ENCODE results near the gene RFX4. TPM values are rescaled to one million over a fixed set of nuclear protein-coding genes. Genes with fewer than 3 reads are reported as not detected.

Gene RFX4
- total and polyA plus RNA-seq, 2 donors from 2014 or later = not detected

DNA sequence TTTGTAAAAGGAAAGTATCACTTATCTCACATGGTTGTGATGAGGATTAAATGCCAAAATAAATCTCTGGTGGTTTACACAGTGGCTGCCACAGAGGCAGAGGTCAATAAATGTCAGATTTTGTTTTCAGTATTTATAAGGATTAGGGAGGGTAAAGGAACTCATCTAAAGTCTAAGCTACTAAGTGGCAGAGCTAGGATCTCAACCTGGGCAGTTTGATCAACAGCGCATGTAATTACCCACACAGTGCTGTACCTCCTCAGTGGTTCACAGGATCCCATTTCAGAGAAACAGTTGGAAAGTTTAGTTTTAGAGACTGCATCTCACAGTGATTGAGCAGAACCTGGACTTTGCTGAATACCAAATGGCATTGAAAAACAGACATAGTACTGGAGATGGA is 146.8 kb downstream of the RFX4 start:
- FAIRE-seq = no peak

DNA sequence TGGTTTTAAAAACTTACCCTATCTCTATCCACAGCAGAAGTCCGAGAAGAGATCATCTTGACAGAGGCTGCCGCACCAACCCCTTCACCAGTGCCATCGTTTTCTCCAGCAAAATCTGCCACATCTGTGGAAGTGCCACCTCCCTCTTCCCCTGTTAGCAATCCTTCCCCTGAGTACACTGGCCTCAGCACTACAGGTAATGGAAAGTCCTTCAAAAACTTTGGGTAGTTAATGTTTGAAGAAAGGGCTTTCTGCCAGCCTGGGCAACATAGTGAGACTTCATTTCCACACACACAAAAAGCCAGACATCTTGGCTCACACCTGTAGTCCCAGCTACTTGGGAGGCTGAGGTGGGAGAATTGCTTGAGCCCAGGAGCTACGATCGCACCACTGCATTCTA is 150.1 kb downstream of the RFX4 start:
- H3K27ac ChIP-seq (ENCODE audit: low read depth in 2 of 2, low read length in 2 of 2) = no peak overlapping the region
- no peaks in the 10 kb centered on the region for H3K36me3 ChIP-seq (ENCODE audit: control insufficient read depth in 2 of 3, insufficient read depth in 3 of 3, low read length in 3 of 3)
- no peak overlapping the region for H3K9ac ChIP-seq (ENCODE audit: low read length in 3 of 3)
- no peaks in the 10 kb centered on the region for H3K27me3 ChIP-seq (ENCODE audit: control insufficient read depth, insufficient read depth, low read length)
- DNase-seq (no peak), FAIRE-seq (no peak)
- intact Hi-C loops (cut with DNase I) = no loop called here
- peaks cover 0 to 2% (median 0%) of the 10 kb centered on the region in 3 donors for H3K4me1 ChIP-seq (ENCODE audit: control insufficient read depth in 2 of 3, insufficient read depth in 2 of 3, low read depth in 1 of 3, low read length in 3 of 3)
- TF ChIP-seq, protein P1, sequence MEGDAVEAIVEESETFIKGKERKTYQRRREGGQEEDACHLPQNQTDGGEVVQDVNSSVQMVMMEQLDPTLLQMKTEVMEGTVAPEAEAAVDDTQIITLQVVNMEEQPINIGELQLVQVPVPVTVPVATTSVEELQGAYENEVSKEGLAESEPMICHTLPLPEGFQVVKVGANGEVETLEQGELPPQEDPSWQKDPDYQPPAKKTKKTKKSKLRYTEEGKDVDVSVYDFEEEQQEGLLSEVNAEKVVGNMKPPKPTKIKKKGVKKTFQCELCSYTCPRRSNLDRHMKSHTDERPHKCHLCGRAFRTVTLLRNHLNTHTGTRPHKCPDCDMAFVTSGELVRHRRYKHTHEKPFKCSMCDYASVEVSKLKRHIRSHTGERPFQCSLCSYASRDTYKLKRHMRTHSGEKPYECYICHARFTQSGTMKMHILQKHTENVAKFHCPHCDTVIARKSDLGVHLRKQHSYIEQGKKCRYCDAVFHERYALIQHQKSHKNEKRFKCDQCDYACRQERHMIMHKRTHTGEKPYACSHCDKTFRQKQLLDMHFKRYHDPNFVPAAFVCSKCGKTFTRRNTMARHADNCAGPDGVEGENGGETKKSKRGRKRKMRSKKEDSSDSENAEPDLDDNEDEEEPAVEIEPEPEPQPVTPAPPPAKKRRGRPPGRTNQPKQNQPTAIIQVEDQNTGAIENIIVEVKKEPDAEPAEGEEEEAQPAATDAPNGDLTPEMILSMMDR (IDR thresholded peaks at IDR 0.05; ENCODE audit: borderline replicate concordance, extremely low read depth, insufficient read depth) = no peak
- no peak overlapping the region for H3K4me3 ChIP-seq (ENCODE audit: low read length in 3 of 3)
- no peaks in the 10 kb centered on the region for H3K9me3 ChIP-seq (ENCODE audit: control insufficient read depth in 2 of 3, insufficient read depth in 1 of 3, low read length in 3 of 3)

More for the DNA sequence above, 146.8 kb downstream of the RFX4 start:
- TF ChIP-seq, protein P1 (IDR thresholded peaks at IDR 0.05; ENCODE audit: borderline replicate concordance, extremely low read depth, insufficient read depth) = no peak
- Histone ChIP-seq H3K36me3 (ENCODE audit: control insufficient read depth in 2 of 3, insufficient read depth in 3 of 3, low read length in 3 of 3) (no peaks in the 10 kb centered on the region), H3K27ac (ENCODE audit: low read depth in 2 of 2, low read length in 2 of 2) (no peak overlapping the region), H3K9me3 (ENCODE audit: control insufficient read depth in 2 of 3, insufficient read depth in 1 of 3, low read length in 3 of 3) (no peaks in the 10 kb centered on the region), H3K4me1 (ENCODE audit: control insufficient read depth in 2 of 3, insufficient read depth in 2 of 3, low read depth in 1 of 3, low read length in 3 of 3) (peaks cover 0 to 2% (median 0%) of the 10 kb centered on the region in 3 donors), H3K27me3 (ENCODE audit: control insufficient read depth, insufficient read depth, low read length) (no peaks in the 10 kb centered on the region), H3K4me3 (ENCODE audit: low read length in 3 of 3) (no peak overlapping the region), H3K9ac (ENCODE audit: low read length in 3 of 3) (no peak overlapping the region)
- DNase-seq = peak in 3 of 5 donors; percentile 51 to 83 (median 72)
- intact Hi-C loops (cut with DNase I) = no loop called here

DNA sequence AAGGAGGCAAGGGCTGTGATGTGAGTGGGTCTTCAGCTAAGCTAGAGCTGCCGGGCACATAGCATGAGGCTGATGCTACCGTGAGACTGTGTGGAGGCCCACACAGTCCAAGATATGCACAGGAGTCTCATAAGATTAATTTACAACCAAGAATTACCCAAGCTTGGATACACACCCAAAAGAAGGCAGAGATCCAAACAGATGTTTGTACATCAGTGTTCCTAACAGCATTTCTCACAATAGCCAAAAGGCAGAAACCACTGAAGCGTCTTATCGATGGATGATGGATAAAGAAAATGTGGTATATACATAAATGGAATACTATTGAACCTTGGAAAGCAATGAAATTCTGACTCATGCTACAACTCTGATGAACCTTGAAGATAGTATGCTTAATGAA is 150.9 kb downstream of the RFX4 start:
- TF ChIP-seq, protein P1 (IDR thresholded peaks at IDR 0.05; ENCODE audit: borderline replicate concordance, extremely low read depth, insufficient read depth) = no peak
- DNase-seq = no peak
- Histone ChIP-seq H3K27ac (ENCODE audit: low read depth in 2 of 2, low read length in 2 of 2) (no peak overlapping the region), H3K9ac (ENCODE audit: low read length in 3 of 3) (no peak overlapping the region), H3K36me3 (ENCODE audit: control insufficient read depth in 2 of 3, insufficient read depth in 3 of 3, low read length in 3 of 3) (no peaks in the 10 kb centered on the region), H3K4me1 (ENCODE audit: control insufficient read depth in 2 of 3, insufficient read depth in 2 of 3, low read depth in 1 of 3, low read length in 3 of 3) (peaks cover 0 to 2% (median 0%) of the 10 kb centered on the region in 3 donors), H3K9me3 (ENCODE audit: control insufficient read depth in 2 of 3, insufficient read depth in 1 of 3, low read length in 3 of 3) (no peaks in the 10 kb centered on the region), H3K27me3 (ENCODE audit: control insufficient read depth, insufficient read depth, low read length) (no peaks in the 10 kb centered on the region), H3K4me3 (ENCODE audit: low read length in 3 of 3) (no peak overlapping the region)
- no peak for FAIRE-seq
- intact Hi-C loops (cut with DNase I) = no loop called here
